Activated T-helper 2 cell treated with anti-CD3 and anti-CD28 coated beads, Interferon-gamma antibody, Interleukin-2, Interleukin-4, amounts not matched to agents 10 μg/mL and 5 μg/mL and 100 μg/mL, durations not matched to agents 14 hours and 24 hours and 36 hours (primary cell): ENCODE measurements around the gene SPCS3. TPM values are rescaled to one million over a fixed set of nuclear protein-coding genes. Genes with fewer than 3 reads are reported as not detected.
"Not testable (repeated sequence)": the region's sequence is repeated elsewhere in the genome, so short reads cannot be mapped to it uniquely, and the experiment has no call there.

ENCODE experiments used
- DNase-seq: peaks from one replicate; pipeline ENCODE4 v3.0.0; 2021; ENCODE audit warnings: low spot score
- H3K27ac Mint-ChIP-seq: one replicate; pipeline ENCODE4 v1.8.0; 2021; ENCODE audit warnings: mixed read lengths
- H3K27me3 Mint-ChIP-seq: one replicate; pipeline ENCODE4 v1.8.0; 2021; ENCODE audit warnings: low read depth, mixed read lengths
- H3K36me3 Mint-ChIP-seq: one replicate; pipeline ENCODE4 v1.8.0; 2021; ENCODE audit warnings: low read depth, mixed read lengths
- H3K4me1 Mint-ChIP-seq: one replicate; pipeline ENCODE4 v1.8.0; 2021; ENCODE audit warnings: low read depth, mixed read lengths
- H3K4me3 Mint-ChIP-seq: one replicate; pipeline ENCODE4 v1.8.0; 2021; ENCODE audit warnings: low read depth, mild to moderate bottlenecking, moderate library complexity, mixed read lengths
- H3K9me3 Mint-ChIP-seq: one replicate; pipeline ENCODE4 v1.8.0; 2021; ENCODE audit warnings: mixed read lengths
- intact Hi-C: fragments of 100-400 bp; cut with micrococcal nuclease; formaldehyde crosslinking; loops from one replicate; pipeline ENCODE4 v1.15.1; 2023
- total RNA-seq: library from RNA; stranded (reverse); gene quantifications from 2 replicates; pipeline ENCODE4 v1.2.3, GENCODE V29; 2022

SPCS3 gene
- 197 and 208 TPM in 2 replicates for total RNA-seq

GRCh38 chr4:176319704-176320339, at the start of gene SPCS3:
SPCS3 (plus strand) TSS chr4:176319966; CDS start chr4:176320077, 111 bp downstream.
- Mint-ChIP-seq H3K9me3 (no peaks in the 10 kb centered on the region), H3K4me1 (peaks cover 30% of the 10 kb centered on the region), H3K27ac (peak within 1 kb of the TSS; percentile 93), H3K4me3 (peak within 1 kb of the TSS; percentile 94), H3K36me3 (peaks cover 31% of the 10 kb centered on the region), H3K27me3 (peaks cover 5% of the 10 kb centered on the region)
- peak; percentile 92 for DNase-seq
- intact Hi-C loops, result loop anchor here (1.0 to 10.0 kb wide), 4 partner anchors 125 to 1122 kb away; partner anchors contain the start of genes AGA, SPATA4 and WDR17

- Mint-ChIP-seq H3K27me3 (no peaks in the 10 kb centered on the region), H3K4me1 (no peaks in the 10 kb centered on the region), H3K9me3 (no peaks in the 10 kb centered on the region), H3K36me3 (no peaks in the 10 kb centered on the region), H3K4me3 (no peak overlapping the region), H3K27ac (no peak overlapping the region)
- intact Hi-C loops, result no loop called here
- no peak for DNase-seq
Observed at GRCh38 chr4:176270669-176271068, 49.1 kb upstream of the SPCS3 start.

GRCh38 chr4:176271749-176272148, 48.0 kb upstream of the SPCS3 start:
- intact Hi-C loops, result no loop called here
- no peak overlapping the region for H3K4me3 Mint-ChIP-seq
- H3K27ac Mint-ChIP-seq, result no peak overlapping the region
- H3K36me3 Mint-ChIP-seq, result no peaks in the 10 kb centered on the region
- no peaks in the 10 kb centered on the region for H3K27me3 Mint-ChIP-seq
- H3K9me3 Mint-ChIP-seq, result no peaks in the 10 kb centered on the region
- H3K4me1 Mint-ChIP-seq, result no peaks in the 10 kb centered on the region
- no peak for DNase-seq

GRCh38 chr4:176272799-176273198, 47.0 kb upstream of the SPCS3 start:
- Mint-ChIP-seq H3K4me1 (no peaks in the 10 kb centered on the region), H3K36me3 (no peaks in the 10 kb centered on the region), H3K9me3 (no peaks in the 10 kb centered on the region), H3K4me3 (no peak overlapping the region), H3K27ac (no peak overlapping the region), H3K27me3 (no peaks in the 10 kb centered on the region)
- no peak for DNase-seq
- intact Hi-C loops, result no loop called here

DNA sequence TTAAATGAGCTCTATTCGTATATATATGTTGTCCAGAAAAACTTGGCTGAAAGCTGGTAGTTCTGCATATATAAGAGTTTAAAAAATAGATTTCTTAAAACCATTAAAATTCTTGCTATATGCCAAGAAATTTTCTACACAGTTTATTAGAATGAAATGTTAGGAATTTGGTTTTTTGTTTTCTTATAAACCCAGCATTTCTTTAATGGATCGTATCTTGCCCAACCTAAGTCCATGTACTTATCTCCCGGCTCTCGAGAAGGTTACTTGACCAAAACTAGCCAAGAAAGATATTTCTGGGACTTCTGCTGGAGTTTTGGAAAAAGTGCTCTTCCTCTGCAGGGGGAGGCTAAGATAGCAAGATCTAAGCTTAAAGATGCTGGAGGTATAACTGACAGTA, 46.0 kb upstream of the SPCS3 start:
- intact Hi-C loops, result no loop called here
- no peak for DNase-seq
- no peak overlapping the region for H3K4me3 Mint-ChIP-seq

GRCh38 chr4:176274441-176274840, 45.3 kb upstream of the SPCS3 start:
- H3K36me3 Mint-ChIP-seq, result no peaks in the 10 kb centered on the region
- no peak overlapping the region for H3K4me3 Mint-ChIP-seq
- intact Hi-C loops, result no loop called here
- H3K27me3 Mint-ChIP-seq, result no peaks in the 10 kb centered on the region
- DNase-seq, result no peak
- H3K27ac Mint-ChIP-seq, result no peak overlapping the region
- H3K4me1 Mint-ChIP-seq, result no peaks in the 10 kb centered on the region
- H3K9me3 Mint-ChIP-seq, result no peaks in the 10 kb centered on the region

More for the DNA sequence above, 46.0 kb upstream of the SPCS3 start:
- no peaks in the 10 kb centered on the region for H3K27me3 Mint-ChIP-seq
- no peaks in the 10 kb centered on the region for H3K9me3 Mint-ChIP-seq
- H3K4me1 Mint-ChIP-seq, result no peaks in the 10 kb centered on the region
- no peaks in the 10 kb centered on the region for H3K36me3 Mint-ChIP-seq
- H3K27ac Mint-ChIP-seq, result no peak overlapping the region

DNA sequence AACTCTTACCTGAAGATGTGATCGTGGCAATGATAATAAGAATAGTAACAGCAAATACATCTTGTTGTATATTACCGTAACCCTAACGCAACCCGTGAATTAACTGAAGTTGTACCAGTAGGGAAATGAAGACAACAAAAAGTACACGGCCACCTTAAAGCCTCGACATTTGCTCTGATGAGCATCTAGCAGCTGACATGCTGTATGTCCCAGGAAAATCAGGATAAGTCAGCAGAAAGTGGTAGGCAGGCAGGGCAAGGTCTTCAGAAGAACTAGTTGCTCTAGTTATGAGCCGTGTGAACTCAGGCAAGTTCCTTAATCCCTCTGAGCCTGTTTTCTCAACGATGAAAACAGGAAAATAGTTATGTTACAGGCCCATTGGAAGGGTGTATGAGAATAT, 43.1 kb upstream of the SPCS3 start:
- Mint-ChIP-seq H3K27ac (no peak overlapping the region), H3K4me3 (no peak overlapping the region), H3K9me3 (no peaks in the 10 kb centered on the region), H3K27me3 (no peaks in the 10 kb centered on the region), H3K4me1 (no peaks in the 10 kb centered on the region), H3K36me3 (no peaks in the 10 kb centered on the region)
- intact Hi-C loops, result no loop called here
- DNase-seq, result no peak

DNA sequence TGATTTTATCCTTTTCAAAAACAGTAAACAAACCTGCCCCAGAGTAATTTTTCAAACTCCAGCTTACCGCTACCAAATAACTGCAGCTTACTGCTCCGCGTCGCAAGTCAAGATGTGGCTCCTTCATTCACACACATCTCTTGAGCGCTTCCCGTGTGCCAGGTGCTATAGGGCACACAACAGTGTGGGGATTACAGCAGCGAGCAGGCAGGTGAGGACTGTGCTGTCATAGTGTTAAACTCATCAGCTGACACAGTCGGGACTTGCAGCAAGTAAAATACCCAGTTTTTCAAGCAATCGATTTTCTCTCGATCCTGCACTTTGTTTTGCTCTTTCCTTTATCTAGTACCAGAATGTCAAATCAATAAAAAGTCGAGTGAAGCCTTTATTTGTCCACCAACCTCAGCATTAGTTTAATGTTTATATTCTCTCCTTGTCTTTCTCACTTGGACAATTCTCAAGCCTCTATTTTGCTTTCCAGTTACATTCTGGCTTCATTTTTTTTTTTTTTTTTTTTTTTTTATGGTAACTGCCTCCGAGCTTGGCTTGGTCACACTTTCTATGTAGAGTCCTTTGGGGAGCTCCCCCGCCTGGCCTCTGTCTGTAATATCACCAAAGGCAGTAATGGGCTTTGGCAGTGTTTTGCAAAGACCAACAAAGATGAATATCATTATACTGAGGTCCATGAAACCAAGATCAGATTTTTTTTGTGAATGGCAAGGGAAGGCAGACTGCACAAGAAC, 42.4 kb upstream of the SPCS3 start:
- no peaks in the 10 kb centered on the region for H3K36me3 Mint-ChIP-seq
- H3K27me3 Mint-ChIP-seq, result no peaks in the 10 kb centered on the region
- H3K9me3 Mint-ChIP-seq, result no peaks in the 10 kb centered on the region
- H3K27ac Mint-ChIP-seq, result no peak overlapping the region
- no peak overlapping the region for H3K4me3 Mint-ChIP-seq
- H3K4me1 Mint-ChIP-seq, result no peaks in the 10 kb centered on the region
- no peak for DNase-seq
- intact Hi-C loops, result no loop called here

- H3K4me3 Mint-ChIP-seq, H3K9me3 Mint-ChIP-seq, H3K27ac Mint-ChIP-seq, DNase-seq, intact Hi-C loops, H3K27me3 Mint-ChIP-seq, H3K4me1 Mint-ChIP-seq, H3K36me3 Mint-ChIP-seq: not testable (repeated sequence)
Observed at GRCh38 chr4:176279560-176279959, 40.2 kb upstream of the SPCS3 start.

GRCh38 chr4:176286728-176287127, 33.0 kb upstream of the SPCS3 start:
- no peaks in the 10 kb centered on the region for H3K36me3 Mint-ChIP-seq
- intact Hi-C loops, result no loop called here

GRCh38 chr4:176287546-176287945, 32.2 kb upstream of the SPCS3 start:
- DNase-seq, result no peak
- no peaks in the 10 kb centered on the region for H3K9me3 Mint-ChIP-seq
- no peak overlapping the region for H3K27ac Mint-ChIP-seq
- H3K27me3 Mint-ChIP-seq, result peaks cover 1% of the 10 kb centered on the region
- intact Hi-C loops, result no loop called here
- no peak overlapping the region for H3K4me3 Mint-ChIP-seq
- H3K4me1 Mint-ChIP-seq, result no peaks in the 10 kb centered on the region
- H3K36me3 Mint-ChIP-seq, result no peaks in the 10 kb centered on the region

More at GRCh38 chr4:176286728-176287127, 33.0 kb upstream of the SPCS3 start:
- Mint-ChIP-seq H3K27ac (no peak overlapping the region), H3K4me1 (no peaks in the 10 kb centered on the region), H3K4me3 (no peak overlapping the region), H3K9me3 (no peaks in the 10 kb centered on the region), H3K27me3 (peaks cover 1% of the 10 kb centered on the region)
- DNase-seq, result no peak

- no peak for DNase-seq
- H3K4me1 Mint-ChIP-seq, result no peaks in the 10 kb centered on the region
- no peaks in the 10 kb centered on the region for H3K36me3 Mint-ChIP-seq
- no peaks in the 10 kb centered on the region for H3K9me3 Mint-ChIP-seq
- H3K27ac Mint-ChIP-seq, result no peak overlapping the region
- intact Hi-C loops, result no loop called here
- no peak overlapping the region for H3K4me3 Mint-ChIP-seq
- H3K27me3 Mint-ChIP-seq, result peaks cover 1% of the 10 kb centered on the region
Observed at GRCh38 chr4:176288020-176288419, 31.7 kb upstream of the SPCS3 start.

DNA sequence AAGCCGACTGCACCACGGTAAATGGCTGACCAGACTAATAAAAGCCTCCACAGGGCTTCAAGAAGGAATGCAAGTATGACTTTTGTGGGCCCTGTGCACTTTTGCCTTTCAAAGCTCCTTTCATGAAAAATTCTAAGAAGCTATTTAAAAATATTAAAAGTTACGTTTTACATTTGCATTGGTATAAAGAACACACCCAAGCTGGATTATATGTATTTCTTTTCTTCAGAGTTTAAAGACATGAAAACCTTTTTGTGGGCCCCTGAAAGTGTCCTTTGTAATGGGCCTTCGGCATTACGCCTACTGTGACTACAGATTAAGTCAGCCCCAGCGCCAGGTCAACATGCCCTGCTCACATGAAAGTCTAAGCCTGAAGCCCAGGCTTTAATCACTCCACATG, 30.2 kb upstream of the SPCS3 start:
- intact Hi-C loops, result no loop called here
- H3K9me3 Mint-ChIP-seq, result no peaks in the 10 kb centered on the region
- no peaks in the 10 kb centered on the region for H3K36me3 Mint-ChIP-seq
- DNase-seq, result no peak
- H3K4me1 Mint-ChIP-seq, result no peaks in the 10 kb centered on the region
- H3K27ac Mint-ChIP-seq, result no peak overlapping the region
- no peak overlapping the region for H3K4me3 Mint-ChIP-seq
- H3K27me3 Mint-ChIP-seq, result peaks cover 1% of the 10 kb centered on the region
